Activated T-helper 2 cell treated with anti-CD3 and anti-CD28 coated beads, Interferon-gamma antibody, Interleukin-2, Interleukin-4, amounts not matched to agents 10 μg/mL and 5 μg/mL and 100 μg/mL, durations not matched to agents 14 hours and 24 hours and 36 hours (primary cell): ENCODE results near the gene TMEM154. TPM values are rescaled to one million over a fixed set of nuclear protein-coding genes. Genes with fewer than 3 reads are reported as not detected.

Source experiments
- DNase-seq: peaks from one replicate; pipeline ENCODE4 v3.0.0; 2021; ENCODE audit warnings: low spot score
- H3K27ac Mint-ChIP-seq: one replicate; pipeline ENCODE4 v1.8.0; 2021; ENCODE audit warnings: mixed read lengths
- H3K27me3 Mint-ChIP-seq: one replicate; pipeline ENCODE4 v1.8.0; 2021; ENCODE audit warnings: low read depth, mixed read lengths
- H3K36me3 Mint-ChIP-seq: one replicate; pipeline ENCODE4 v1.8.0; 2021; ENCODE audit warnings: low read depth, mixed read lengths
- H3K4me1 Mint-ChIP-seq: one replicate; pipeline ENCODE4 v1.8.0; 2021; ENCODE audit warnings: low read depth, mixed read lengths
- H3K4me3 Mint-ChIP-seq: one replicate; pipeline ENCODE4 v1.8.0; 2021; ENCODE audit warnings: low read depth, mild to moderate bottlenecking, moderate library complexity, mixed read lengths
- H3K9me3 Mint-ChIP-seq: one replicate; pipeline ENCODE4 v1.8.0; 2021; ENCODE audit warnings: mixed read lengths
- intact Hi-C: fragments of 100-400 bp; cut with micrococcal nuclease; formaldehyde crosslinking; loops from one replicate; pipeline ENCODE4 v1.15.1; 2023
- total RNA-seq: library from RNA; stranded (reverse); gene quantifications from 2 replicates; pipeline ENCODE4 v1.2.3, GENCODE V29; 2022

Gene TMEM154
- total RNA-seq, 1 donor from 2014 or later: 10.3 TPM

GRCh38 chr4:152655272-152656129 is 24.3 kb downstream of the TMEM154 start:
- Mint-ChIP-seq H3K36me3 (peaks cover 72% of the 10 kb centered on the region), H3K27ac (no peak overlapping the region), H3K4me3 (no peak overlapping the region), H3K27me3 (no peaks in the 10 kb centered on the region), H3K9me3 (peaks cover 39% of the 10 kb centered on the region), H3K4me1 (peaks cover 10% of the 10 kb centered on the region)
- intact Hi-C loops: no loop called here
- no peak for DNase-seq

GRCh38 chr4:152652102-152652501 is 27.7 kb downstream of the TMEM154 start:
- peaks cover 12% of the 10 kb centered on the region for H3K9me3 Mint-ChIP-seq
- intact Hi-C loops: no loop called here
- H3K27me3 Mint-ChIP-seq: no peaks in the 10 kb centered on the region

GRCh38 chr4:152651473-152652060 is 28.2 kb downstream of the TMEM154 start:
- no peak overlapping the region for H3K4me3 Mint-ChIP-seq
- peaks cover 7% of the 10 kb centered on the region for H3K9me3 Mint-ChIP-seq
- H3K27me3 Mint-ChIP-seq: no peaks in the 10 kb centered on the region
- intact Hi-C loops: no loop called here
- H3K27ac Mint-ChIP-seq: no peak overlapping the region
- H3K36me3 Mint-ChIP-seq: peaks cover 49% of the 10 kb centered on the region
- peaks cover 7% of the 10 kb centered on the region for H3K4me1 Mint-ChIP-seq
- no peak for DNase-seq

More at GRCh38 chr4:152652102-152652501, 27.7 kb downstream of the TMEM154 start:
- H3K4me3 Mint-ChIP-seq: no peak overlapping the region
- H3K36me3 Mint-ChIP-seq: peaks cover 55% of the 10 kb centered on the region
- no peak for DNase-seq
- peaks cover 7% of the 10 kb centered on the region for H3K4me1 Mint-ChIP-seq
- no peak overlapping the region for H3K27ac Mint-ChIP-seq

- no peak for DNase-seq
- intact Hi-C loops: loop anchor here (10.0 kb wide), 1 partner anchor 89 kb away; no protein-coding TSS in a partner anchor
- Mint-ChIP-seq H3K27ac (no peak overlapping the region), H3K4me3 (no peak overlapping the region), H3K4me1 (peaks cover 25% of the 10 kb centered on the region), H3K36me3 (peaks cover 22% of the 10 kb centered on the region), H3K9me3 (no peaks in the 10 kb centered on the region), H3K27me3 (no peaks in the 10 kb centered on the region)
These were observed 33.6 kb downstream of the TMEM154 start for GRCh38 chr4:152646221-152646620.

- no peak for DNase-seq
- peak overlapping the region; percentile 47 for H3K27ac Mint-ChIP-seq
- intact Hi-C loops: loop anchor here (10.0 kb wide), 1 partner anchor 91 kb away; no protein-coding TSS in a partner anchor
These were observed 35.7 kb downstream of the TMEM154 start for GRCh38 chr4:152644130-152644529.

GRCh38 chr4:152643153-152644035 is 36.4 kb downstream of the TMEM154 start:
- H3K36me3 Mint-ChIP-seq: peaks cover 8% of the 10 kb centered on the region
- peak overlapping the region; percentile 47 for H3K27ac Mint-ChIP-seq
- no peaks in the 10 kb centered on the region for H3K27me3 Mint-ChIP-seq
- DNase-seq: no peak
- no peak overlapping the region for H3K4me3 Mint-ChIP-seq
- peaks cover 25% of the 10 kb centered on the region for H3K4me1 Mint-ChIP-seq
- no peaks in the 10 kb centered on the region for H3K9me3 Mint-ChIP-seq
- intact Hi-C loops: loop anchor here (10.0 kb wide), 1 partner anchor 91 kb away; no protein-coding TSS in a partner anchor

More at GRCh38 chr4:152644130-152644529, 35.7 kb downstream of the TMEM154 start:
- H3K36me3 Mint-ChIP-seq: peaks cover 9% of the 10 kb centered on the region
- H3K4me1 Mint-ChIP-seq: peaks cover 25% of the 10 kb centered on the region
- no peaks in the 10 kb centered on the region for H3K27me3 Mint-ChIP-seq
- no peak overlapping the region for H3K4me3 Mint-ChIP-seq
- H3K9me3 Mint-ChIP-seq: no peaks in the 10 kb centered on the region

GRCh38 chr4:152640058-152640921 is 39.5 kb downstream of the TMEM154 start:
- no peak for DNase-seq
- intact Hi-C loops: loop anchor here (1.0 to 10.0 kb wide), 3 partner anchors 95 to 185 kb away; no protein-coding TSS in a partner anchor
- no peaks in the 10 kb centered on the region for H3K9me3 Mint-ChIP-seq
- no peaks in the 10 kb centered on the region for H3K27me3 Mint-ChIP-seq
- H3K36me3 Mint-ChIP-seq: peaks cover 20% of the 10 kb centered on the region
- H3K4me1 Mint-ChIP-seq: peaks cover 35% of the 10 kb centered on the region
- H3K4me3 Mint-ChIP-seq: no peak overlapping the region
- no peak overlapping the region for H3K27ac Mint-ChIP-seq

GRCh38 chr4:152635851-152636250 is 43.9 kb downstream of the TMEM154 start:
- no peak overlapping the region for H3K27ac Mint-ChIP-seq
- no peak overlapping the region for H3K4me3 Mint-ChIP-seq
- H3K36me3 Mint-ChIP-seq: peaks cover 27% of the 10 kb centered on the region
- no peak for DNase-seq
- H3K4me1 Mint-ChIP-seq: peaks cover 16% of the 10 kb centered on the region
- H3K9me3 Mint-ChIP-seq: no peaks in the 10 kb centered on the region
- H3K27me3 Mint-ChIP-seq: no peaks in the 10 kb centered on the region
- intact Hi-C loops: no loop called here

GRCh38 chr4:152634110-152634760 is 45.6 kb downstream of the TMEM154 start:
- H3K4me3 Mint-ChIP-seq: no peak overlapping the region
- no peak overlapping the region for H3K27ac Mint-ChIP-seq
- H3K36me3 Mint-ChIP-seq: peaks cover 29% of the 10 kb centered on the region
- no peaks in the 10 kb centered on the region for H3K9me3 Mint-ChIP-seq
- no peak for DNase-seq
- H3K27me3 Mint-ChIP-seq: no peaks in the 10 kb centered on the region
- H3K4me1 Mint-ChIP-seq: peaks cover 16% of the 10 kb centered on the region
- intact Hi-C loops: no loop called here

- intact Hi-C loops: no loop called here
- Mint-ChIP-seq H3K36me3 (peaks cover 32% of the 10 kb centered on the region), H3K27me3 (no peaks in the 10 kb centered on the region), H3K9me3 (no peaks in the 10 kb centered on the region), H3K27ac (no peak overlapping the region), H3K4me3 (no peak overlapping the region), H3K4me1 (peaks cover 16% of the 10 kb centered on the region)
- DNase-seq: no peak
These were observed 46.7 kb downstream of the TMEM154 start for GRCh38 chr4:152633118-152633517.

- no peak for DNase-seq
- Mint-ChIP-seq H3K27me3 (no peaks in the 10 kb centered on the region), H3K4me1 (peaks cover 3% of the 10 kb centered on the region), H3K4me3 (no peak overlapping the region), H3K36me3 (peaks cover 35% of the 10 kb centered on the region), H3K27ac (no peak overlapping the region), H3K9me3 (no peaks in the 10 kb centered on the region)
- intact Hi-C loops: no loop called here
These were observed 49.5 kb downstream of the TMEM154 start for GRCh38 chr4:152630324-152630723.
